ENCODE results near the gene SHLD1. TPM values are rescaled to one million over a fixed set of nuclear protein-coding genes. Genes with fewer than 3 reads are reported as not detected.

Gene SHLD1
- total RNA-seq, 1 experiment from 2014 or later, result 6.7 TPM

- DNase-seq, result no peak
- H3K27me3 ChIP-seq (ENCODE audit: insufficient read depth, low read length), result no peaks in the 10 kb centered on the region
- no peaks in the 10 kb centered on the region for H3K23me2 ChIP-seq (ENCODE audit: insufficient read length, low read depth, low read length, poor library complexity, severe bottlenecking)
- H4K8ac ChIP-seq (replicated peaks; ENCODE audit: insufficient read length, low read depth, low read length), result no peak overlapping the region
- TF ChIP-seq, protein P1, sequence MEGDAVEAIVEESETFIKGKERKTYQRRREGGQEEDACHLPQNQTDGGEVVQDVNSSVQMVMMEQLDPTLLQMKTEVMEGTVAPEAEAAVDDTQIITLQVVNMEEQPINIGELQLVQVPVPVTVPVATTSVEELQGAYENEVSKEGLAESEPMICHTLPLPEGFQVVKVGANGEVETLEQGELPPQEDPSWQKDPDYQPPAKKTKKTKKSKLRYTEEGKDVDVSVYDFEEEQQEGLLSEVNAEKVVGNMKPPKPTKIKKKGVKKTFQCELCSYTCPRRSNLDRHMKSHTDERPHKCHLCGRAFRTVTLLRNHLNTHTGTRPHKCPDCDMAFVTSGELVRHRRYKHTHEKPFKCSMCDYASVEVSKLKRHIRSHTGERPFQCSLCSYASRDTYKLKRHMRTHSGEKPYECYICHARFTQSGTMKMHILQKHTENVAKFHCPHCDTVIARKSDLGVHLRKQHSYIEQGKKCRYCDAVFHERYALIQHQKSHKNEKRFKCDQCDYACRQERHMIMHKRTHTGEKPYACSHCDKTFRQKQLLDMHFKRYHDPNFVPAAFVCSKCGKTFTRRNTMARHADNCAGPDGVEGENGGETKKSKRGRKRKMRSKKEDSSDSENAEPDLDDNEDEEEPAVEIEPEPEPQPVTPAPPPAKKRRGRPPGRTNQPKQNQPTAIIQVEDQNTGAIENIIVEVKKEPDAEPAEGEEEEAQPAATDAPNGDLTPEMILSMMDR (conservative IDR thresholded peaks at IDR 0.05), result no peak
- H2AFZ ChIP-seq (ENCODE audit: low read length), result no peak overlapping the region
- H3K9ac ChIP-seq (ENCODE audit: extremely low read depth, insufficient read length, low read length), result no peak overlapping the region
- no peak overlapping the region for H3T11ph ChIP-seq (ENCODE audit: low read length)
- no peak overlapping the region for H4K5ac ChIP-seq (ENCODE audit: insufficient read length, low read depth, low read length)
- WGBS (ENCODE audit: extremely low coverage, insufficient read length, low lambda C conversion rate), result no CpG with 5 or more reads among the region's 1 CpG
- H2BK15ac ChIP-seq (ENCODE audit: low read depth, low read length), result no peak overlapping the region
- H2BK5ac ChIP-seq (ENCODE audit: insufficient read length, low read length), result no peak overlapping the region
- no peak overlapping the region for H4K91ac ChIP-seq (ENCODE audit: insufficient read length, low read depth, low read length)
- H3K79me1 ChIP-seq (ENCODE audit: insufficient read depth, low read depth, low read length, poor library complexity, severe bottlenecking), result no peaks in the 10 kb centered on the region
- H2BK12ac ChIP-seq (ENCODE audit: insufficient read length, low read depth, low read length), result no peak overlapping the region
- Mint-ChIP-seq H3K36me3 (ENCODE audit: insufficient read depth in 1 of 3, low read depth in 3 of 3) (no peaks in the 10 kb centered on the region), H3K4me1 (peaks cover 6 to 15% of the 10 kb centered on the region in 2 experiments), H3K27ac (no peak overlapping the region), H3K9me3 (no peaks in the 10 kb centered on the region), H3K27me3 (ENCODE audit: low read depth) (no peaks in the 10 kb centered on the region), H3K4me3 (no peak overlapping the region)
- no peaks in the 10 kb centered on the region for H3K79me2 ChIP-seq (ENCODE audit: insufficient read depth, low read length)
- H4K20me1 ChIP-seq (ENCODE audit: control insufficient read depth, insufficient read depth, insufficient read length), result no peaks in the 10 kb centered on the region
- no peak overlapping the region for H2BK20ac ChIP-seq (ENCODE audit: low read depth, low read length, poor library complexity, severe bottlenecking)
- no peaks in the 10 kb centered on the region for H3K4me1 ChIP-seq (ENCODE audit: insufficient read depth, low read length)
- H3K27ac ChIP-seq (ENCODE audit: insufficient read length, low read depth, low read length), result no peak overlapping the region
- no peak overlapping the region for H2AK5ac ChIP-seq (ENCODE audit: insufficient read length, low read length)
- H3K23ac ChIP-seq (ENCODE audit: insufficient read length, low read depth, low read length), result no peak overlapping the region
- no peaks in the 10 kb centered on the region for H3K9me3 ChIP-seq (ENCODE audit: control insufficient read depth, low read depth, low read length)
- H3K14ac ChIP-seq (ENCODE audit: insufficient read depth, low read length), result no peak overlapping the region
- no peak overlapping the region for H3K4ac ChIP-seq (ENCODE audit: low read depth, low read length)
- H3K56ac ChIP-seq (ENCODE audit: insufficient read length, low read depth, low read length), result no peak overlapping the region
- no peak overlapping the region for H2BK120ac ChIP-seq (ENCODE audit: low read depth, low read length, poor library complexity, severe bottlenecking)
- H3K4me2 ChIP-seq (ENCODE audit: insufficient read depth, insufficient read length, low read length), result no peak overlapping the region
- no peak overlapping the region for H3K18ac ChIP-seq (ENCODE audit: insufficient read length, low read depth, low read length)
Measured at GRCh38 chr20:5841522-5841921, 91.3 kb downstream of the SHLD1 start.

Data from H9 (cell line).